ENCODE results near the gene EYA4.

GRCh38 chr6:133223452-133224029, 17.6 kb upstream of the EYA4 start:
- TF ChIP-seq CTCF (IDR thresholded peaks at IDR 0.05; ENCODE audit: extremely low read depth in 1 of 2, insufficient read depth in 1 of 2, low read depth in 1 of 2, low read length in 2 of 2) (no peak), GATA2 (IDR thresholded peaks at IDR 0.05; ENCODE audit: insufficient read depth, insufficient read length, low read depth, low read length) (no peak), POLR2A (IDR thresholded peaks at IDR 0.05; ENCODE audit: low read depth, low read length) (no peak), FOS (IDR thresholded peaks at IDR 0.05; ENCODE audit: borderline replicate concordance, insufficient read depth, low read length) (no peak), POLR2AphosphoS5 (IDR thresholded peaks at IDR 0.05; ENCODE audit: insufficient read depth, low read depth, low read length) (no peak), MYC (IDR thresholded peaks at IDR 0.05; ENCODE audit: low read depth, low read length) (no peak), JUN (IDR thresholded peaks at IDR 0.05; ENCODE audit: borderline replicate concordance, insufficient read depth, insufficient read length, low read depth) (no peak), EZH2 (IDR thresholded peaks at IDR 0.05; ENCODE audit: borderline replicate concordance, low read depth, low read length, severe bottlenecking) (no peak)
- TF ChIP-seq, protein P1, sequence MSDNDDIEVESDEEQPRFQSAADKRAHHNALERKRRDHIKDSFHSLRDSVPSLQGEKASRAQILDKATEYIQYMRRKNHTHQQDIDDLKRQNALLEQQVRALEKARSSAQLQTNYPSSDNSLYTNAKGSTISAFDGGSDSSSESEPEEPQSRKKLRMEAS (IDR thresholded peaks at IDR 0.05; ENCODE audit: insufficient read depth, insufficient read length): no peak
